CD4-positive, alpha-beta T cell treated with Interleukin-2 at 100 ng/mL for 4 hours (primary cell): Measurements from ENCODE around the gene UBL7.

Source experiments
- DNase-seq: peaks from one replicate; pipeline ENCODE4 v3.0.0-alpha.2; 2020; ENCODE audit warnings: low spot score

Gene UBL7

GRCh38 chr15:74406992-74407705, 53.8 kb downstream of the UBL7 start:
- DNase-seq = no peak

- DNase-seq = no peak
Measured at GRCh38 chr15:74406517-74406916, 54.4 kb downstream of the UBL7 start.

GRCh38 chr15:74405823-74406222, 55.1 kb downstream of the UBL7 start:
- no peak for DNase-seq

GRCh38 chr15:74403991-74404563, 56.9 kb downstream of the UBL7 start:
- no peak for DNase-seq

- DNase-seq = no peak
Measured at GRCh38 chr15:74403588-74403919, 57.4 kb downstream of the UBL7 start.

- peak; percentile 53 for DNase-seq
Measured at GRCh38 chr15:74402873-74403587, 57.9 kb downstream of the UBL7 start.

- DNase-seq = no peak
Measured at GRCh38 chr15:74402337-74402841, 58.6 kb downstream of the UBL7 start.

GRCh38 chr15:74400915-74401757, 59.8 kb downstream of the UBL7 start:
- DNase-seq = peak; percentile 14

- peak; percentile 31 for DNase-seq
Measured at GRCh38 chr15:74400313-74400860, 60.6 kb downstream of the UBL7 start.

GRCh38 chr15:74399511-74400312, 61.2 kb downstream of the UBL7 start:
- DNase-seq = no peak

- DNase-seq = no peak
Measured at GRCh38 chr15:74399100-74399499, 61.9 kb downstream of the UBL7 start.

- DNase-seq = no peak
Measured at GRCh38 chr15:74398183-74398582, 62.8 kb downstream of the UBL7 start.

GRCh38 chr15:74397239-74398068, 63.5 kb downstream of the UBL7 start:
- no peak for DNase-seq

- DNase-seq = peak; percentile 34
Measured at GRCh38 chr15:74396445-74397238, 64.3 kb downstream of the UBL7 start.

GRCh38 chr15:74396146-74396438, 64.9 kb downstream of the UBL7 start:
- no peak for DNase-seq
